ENCODE measurements around the gene MYO18B. TPM values are rescaled to one million over a fixed set of nuclear protein-coding genes. Genes with fewer than 3 reads are reported as not detected.

Gene MYO18B
- total and polyA plus RNA-seq, 2 donors (not counting 3 experiments of a cell fraction or from before 2014, with no cell fraction given): 0.01 TPM; not detected in 1

DNA sequence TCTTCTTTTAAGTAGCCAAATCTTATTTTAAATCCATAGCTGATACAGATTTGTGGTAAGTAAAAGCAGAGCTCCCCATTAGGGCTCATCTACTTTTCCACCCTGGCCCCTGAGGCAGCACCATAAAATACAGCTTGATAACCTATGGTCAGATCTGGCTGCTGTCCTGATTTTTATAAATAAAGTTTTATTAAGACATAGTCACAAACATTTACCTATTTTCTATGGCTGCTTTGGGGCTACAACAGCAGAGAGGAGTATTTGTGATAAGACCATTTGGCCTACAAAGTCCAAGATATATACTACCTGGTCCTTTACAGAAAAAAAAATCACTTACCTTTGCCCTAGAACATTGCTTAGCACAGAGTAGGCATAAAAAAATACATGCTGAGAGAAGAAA lies 227.3 kb downstream of the MYO18B start:
- DNase-seq (ENCODE audit: low read depth, low spot score) (no peak), FAIRE-seq (no peak)
- TF ChIP-seq POLR2AphosphoS5 (IDR thresholded peaks at IDR 0.05; ENCODE audit: insufficient read depth, low read depth, low read length) (no peak), JUN (IDR thresholded peaks at IDR 0.05; ENCODE audit: borderline replicate concordance, insufficient read depth, insufficient read length, low read depth) (no peak), POLR2A (IDR thresholded peaks at IDR 0.05; ENCODE audit: low read depth, low read length) (no peak), FOS (IDR thresholded peaks at IDR 0.05; ENCODE audit: borderline replicate concordance, insufficient read depth, low read length) (no peak), EZH2 (IDR thresholded peaks at IDR 0.05; ENCODE audit: borderline replicate concordance, low read depth, low read length, severe bottlenecking) (no peak), MYC (IDR thresholded peaks at IDR 0.05; ENCODE audit: low read depth, low read length) (no peak), GATA2 (IDR thresholded peaks at IDR 0.05; ENCODE audit: insufficient read depth, insufficient read length, low read depth, low read length) (no peak)
- TF ChIP-seq, protein P1, sequence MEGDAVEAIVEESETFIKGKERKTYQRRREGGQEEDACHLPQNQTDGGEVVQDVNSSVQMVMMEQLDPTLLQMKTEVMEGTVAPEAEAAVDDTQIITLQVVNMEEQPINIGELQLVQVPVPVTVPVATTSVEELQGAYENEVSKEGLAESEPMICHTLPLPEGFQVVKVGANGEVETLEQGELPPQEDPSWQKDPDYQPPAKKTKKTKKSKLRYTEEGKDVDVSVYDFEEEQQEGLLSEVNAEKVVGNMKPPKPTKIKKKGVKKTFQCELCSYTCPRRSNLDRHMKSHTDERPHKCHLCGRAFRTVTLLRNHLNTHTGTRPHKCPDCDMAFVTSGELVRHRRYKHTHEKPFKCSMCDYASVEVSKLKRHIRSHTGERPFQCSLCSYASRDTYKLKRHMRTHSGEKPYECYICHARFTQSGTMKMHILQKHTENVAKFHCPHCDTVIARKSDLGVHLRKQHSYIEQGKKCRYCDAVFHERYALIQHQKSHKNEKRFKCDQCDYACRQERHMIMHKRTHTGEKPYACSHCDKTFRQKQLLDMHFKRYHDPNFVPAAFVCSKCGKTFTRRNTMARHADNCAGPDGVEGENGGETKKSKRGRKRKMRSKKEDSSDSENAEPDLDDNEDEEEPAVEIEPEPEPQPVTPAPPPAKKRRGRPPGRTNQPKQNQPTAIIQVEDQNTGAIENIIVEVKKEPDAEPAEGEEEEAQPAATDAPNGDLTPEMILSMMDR (IDR thresholded peaks at IDR 0.05; ENCODE audit: extremely low read depth in 1 of 2, insufficient read depth in 1 of 2, low read depth in 1 of 2, low read length in 2 of 2): no peak
- TF ChIP-seq, protein P2, sequence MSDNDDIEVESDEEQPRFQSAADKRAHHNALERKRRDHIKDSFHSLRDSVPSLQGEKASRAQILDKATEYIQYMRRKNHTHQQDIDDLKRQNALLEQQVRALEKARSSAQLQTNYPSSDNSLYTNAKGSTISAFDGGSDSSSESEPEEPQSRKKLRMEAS (IDR thresholded peaks at IDR 0.05; ENCODE audit: insufficient read depth, insufficient read length): no peak
- H3K9me3 ChIP-seq (replicated peaks; ENCODE audit: control insufficient read depth, insufficient read depth, low read length): peaks cover 2% of the 10 kb centered on the region
- BruUV-seq (replicated peaks): no TSS peak
- no peaks in the 10 kb centered on the region for H3K36me3 ChIP-seq (ENCODE audit: control insufficient read depth in 2 of 2, extremely low read depth in 1 of 2, insufficient read depth in 2 of 2, low read length in 2 of 2)
- ChIA-PET POLR2A (no interaction called here), CTCF (no interaction called here)
- no peak overlapping the region for H3K4me2 ChIP-seq (ENCODE audit: insufficient read depth, low read length)
- no peaks in the 10 kb centered on the region for H3K4me1 ChIP-seq (ENCODE audit: control insufficient read depth, extremely low read depth, insufficient read depth, low read length)
- no peaks in the 10 kb centered on the region for H3K9me1 ChIP-seq (replicated peaks; ENCODE audit: control insufficient read depth, extremely low read depth, insufficient read depth, low read length)
- H2AFZ ChIP-seq (ENCODE audit: low read depth, low read length): no peak overlapping the region
- no peak overlapping the region for H3K27ac ChIP-seq (ENCODE audit: insufficient read depth, low read depth, low read length)
- no peak overlapping the region for H3K4me3 ChIP-seq (replicated peaks in 1 of 3; ENCODE audit: insufficient read depth in 1 of 3, low read depth in 1 of 3, low read length in 3 of 3)
- H4K20me1 ChIP-seq (replicated peaks; ENCODE audit: control insufficient read depth, extremely low read depth, insufficient read depth, low read length): no peaks in the 10 kb centered on the region
- H3K9ac ChIP-seq (replicated peaks; ENCODE audit: extremely low read depth, insufficient read depth, low read length): no peak overlapping the region
- dilution Hi-C loops (cut with MboI; ENCODE audit: extremely low pct_ligation_motif_present, low sequenced_read_pairs): no loop called here
- no peaks in the 10 kb centered on the region for H3K27me3 ChIP-seq (ENCODE audit: control insufficient read depth in 2 of 2, insufficient read depth in 2 of 2, low read length in 2 of 2)
- intact Hi-C loops (cut with micrococcal nuclease): no loop called here
- no peaks in the 10 kb centered on the region for H3K79me2 ChIP-seq (ENCODE audit: control insufficient read depth, insufficient read depth, low read length)

Data from endothelial cell of umbilical vein (primary cell).